ENCODE data around the gene GALNT10. TPM values are rescaled to one million over a fixed set of nuclear protein-coding genes. Genes with fewer than 3 reads are reported as not detected.

The GALNT10 gene
- total and polyA plus RNA-seq, 10 donors, result 7.6 to 50.2 (median 43.5) TPM

DNA sequence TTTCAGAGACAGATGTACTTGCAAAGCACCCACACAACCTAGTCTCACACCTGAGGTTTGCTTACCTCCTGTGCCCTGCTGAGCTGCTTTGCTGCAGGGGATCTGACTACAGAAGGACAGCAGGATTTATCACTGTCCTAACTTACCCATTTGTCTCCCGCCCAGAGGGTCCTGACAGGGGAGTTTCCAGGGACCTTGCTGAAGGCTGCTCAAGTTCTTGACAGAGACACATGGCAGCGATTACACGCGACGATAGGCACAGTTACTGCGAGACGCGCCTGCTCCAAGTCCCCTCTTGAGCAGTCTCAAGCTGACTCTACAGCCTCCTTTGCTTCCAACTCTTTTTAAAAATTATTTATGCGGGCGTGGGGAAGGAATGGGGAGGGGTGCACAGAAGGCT, 24.6 kb upstream of the GALNT10 start:
- H3K4me3 ChIP-seq, result no peak overlapping the region

DNA sequence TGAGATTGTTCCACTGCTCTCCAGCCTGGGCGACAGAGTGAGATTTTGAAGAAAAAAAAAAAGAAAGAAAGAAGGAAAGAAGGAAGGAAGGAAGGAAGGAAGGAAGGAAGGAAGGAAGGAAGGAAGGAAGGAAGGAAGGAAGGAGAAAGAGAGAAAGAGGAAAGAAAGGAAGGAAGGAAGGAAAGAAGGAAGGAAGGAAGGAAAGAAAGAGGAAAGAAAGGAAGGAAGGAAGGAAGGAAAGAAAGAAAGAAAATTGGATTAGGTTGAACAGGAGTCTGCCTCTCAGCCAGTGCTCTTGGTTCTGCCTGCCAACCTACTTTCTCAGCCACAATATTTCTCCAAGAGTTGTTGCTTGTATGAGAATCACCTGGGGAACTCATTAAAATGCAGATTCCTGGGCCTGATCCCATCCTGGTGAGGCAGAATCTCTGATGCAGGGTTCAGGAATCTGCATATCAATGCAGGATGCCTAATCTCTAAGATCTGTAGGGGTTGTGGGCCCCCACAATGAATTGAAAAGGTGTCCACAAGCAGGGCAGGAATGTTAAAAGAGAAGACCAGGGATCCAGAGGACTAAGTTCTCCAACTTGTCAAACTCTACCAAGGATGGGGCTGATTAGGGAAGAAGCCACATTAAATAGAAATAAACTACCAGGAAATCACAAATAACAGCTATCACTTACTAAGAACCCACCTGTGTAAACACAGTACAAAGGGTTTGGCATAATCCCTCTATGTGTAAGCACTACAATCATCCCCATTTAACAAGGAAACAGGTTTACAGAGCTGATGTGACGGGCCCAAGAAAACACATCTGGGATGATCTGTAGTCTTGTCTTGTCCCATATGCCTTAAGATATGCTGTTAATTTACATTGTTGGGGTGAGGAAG, 23.4 kb upstream of the GALNT10 start:
- intact Hi-C loops (cut with DNase I; ENCODE audit: low total_unique reads), result no loop called here
- Histone ChIP-seq H3K36me3 (no peaks in the 10 kb centered on the region), H3K27ac (no peak overlapping the region), H3K4me1 (no peaks in the 10 kb centered on the region), H3K4me3 (no peak overlapping the region), H3K9me3 (no peaks in the 10 kb centered on the region), H3K27me3 (replicated peaks in 1 of 7) (peaks cover 0 to 33% (median 0%) of the 10 kb centered on the region in 7 donors)
- TF ChIP-seq, protein P1, sequence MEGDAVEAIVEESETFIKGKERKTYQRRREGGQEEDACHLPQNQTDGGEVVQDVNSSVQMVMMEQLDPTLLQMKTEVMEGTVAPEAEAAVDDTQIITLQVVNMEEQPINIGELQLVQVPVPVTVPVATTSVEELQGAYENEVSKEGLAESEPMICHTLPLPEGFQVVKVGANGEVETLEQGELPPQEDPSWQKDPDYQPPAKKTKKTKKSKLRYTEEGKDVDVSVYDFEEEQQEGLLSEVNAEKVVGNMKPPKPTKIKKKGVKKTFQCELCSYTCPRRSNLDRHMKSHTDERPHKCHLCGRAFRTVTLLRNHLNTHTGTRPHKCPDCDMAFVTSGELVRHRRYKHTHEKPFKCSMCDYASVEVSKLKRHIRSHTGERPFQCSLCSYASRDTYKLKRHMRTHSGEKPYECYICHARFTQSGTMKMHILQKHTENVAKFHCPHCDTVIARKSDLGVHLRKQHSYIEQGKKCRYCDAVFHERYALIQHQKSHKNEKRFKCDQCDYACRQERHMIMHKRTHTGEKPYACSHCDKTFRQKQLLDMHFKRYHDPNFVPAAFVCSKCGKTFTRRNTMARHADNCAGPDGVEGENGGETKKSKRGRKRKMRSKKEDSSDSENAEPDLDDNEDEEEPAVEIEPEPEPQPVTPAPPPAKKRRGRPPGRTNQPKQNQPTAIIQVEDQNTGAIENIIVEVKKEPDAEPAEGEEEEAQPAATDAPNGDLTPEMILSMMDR (IDR thresholded peaks at IDR 0.05 in 8 of 11, conservative IDR thresholded peaks at IDR 0.05 in 3 of 11), result no peak
- no peak for TF ChIP-seq POLR2AphosphoS5 (IDR thresholded peaks at IDR 0.05)
- no peak for TF ChIP-seq POLR2A (IDR thresholded peaks at IDR 0.05)
- no peak for DNase-seq
- 50 to 81% (median 77%) methylated on average over 2 of the region's 2 CpGs for WGBS, 5 donors

More for the DNA sequence above, 24.6 kb upstream of the GALNT10 start:
- DNase-seq, result no peak
- WGBS, 5 donors, result 42 to 64% (median 48%) methylated on average over 10 of the region's 10 CpGs
- intact Hi-C loops (cut with DNase I; ENCODE audit: low total_unique reads), result no loop called here
- peaks cover 0 to 34% (median 0%) of the 10 kb centered on the region in 7 donors for H3K27me3 ChIP-seq (replicated peaks in 1 of 7)
- no peaks in the 10 kb centered on the region for H3K36me3 ChIP-seq
- H3K9me3 ChIP-seq, result no peaks in the 10 kb centered on the region
- no peaks in the 10 kb centered on the region for H3K4me1 ChIP-seq
- TF ChIP-seq, protein P1 (IDR thresholded peaks at IDR 0.05 in 8 of 11, conservative IDR thresholded peaks at IDR 0.05 in 3 of 11), result no peak
- no peak for TF ChIP-seq POLR2A (IDR thresholded peaks at IDR 0.05)
- TF ChIP-seq POLR2AphosphoS5 (IDR thresholded peaks at IDR 0.05), result no peak
- no peak overlapping the region for H3K27ac ChIP-seq

DNA sequence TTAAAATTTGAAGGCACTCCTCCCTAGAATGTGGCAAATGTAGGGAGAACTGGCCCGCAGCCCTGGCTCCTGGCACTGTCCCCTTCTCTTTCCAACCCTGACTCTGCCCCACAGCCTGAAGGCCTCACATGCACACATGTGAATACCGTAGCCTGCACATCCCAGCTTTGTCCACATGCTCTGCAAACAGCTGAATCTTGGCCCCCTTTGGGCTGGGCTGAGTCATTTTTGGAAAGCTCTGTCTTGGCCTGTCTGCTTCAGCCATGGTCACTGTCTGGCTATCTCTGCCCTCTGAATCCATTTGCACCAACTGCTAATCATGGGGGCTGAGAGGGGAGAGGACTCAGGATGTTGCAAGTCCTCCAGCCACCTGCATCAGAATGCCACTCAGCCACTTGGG, 22.1 kb upstream of the GALNT10 start:
- TF ChIP-seq POLR2A (IDR thresholded peaks at IDR 0.05) (no peak), POLR2AphosphoS5 (IDR thresholded peaks at IDR 0.05) (no peak)
- TF ChIP-seq, protein P1 (IDR thresholded peaks at IDR 0.05 in 8 of 11, conservative IDR thresholded peaks at IDR 0.05 in 3 of 11), result no peak
- Histone ChIP-seq H3K27me3 (replicated peaks in 1 of 7) (peaks cover 0 to 23% (median 0%) of the 10 kb centered on the region in 7 donors), H3K36me3 (no peaks in the 10 kb centered on the region), H3K4me1 (no peaks in the 10 kb centered on the region), H3K9me3 (no peaks in the 10 kb centered on the region), H3K4me3 (no peak overlapping the region), H3K27ac (no peak overlapping the region)
- 83 to 100% (median 97%) methylated on average over 2 of the region's 2 CpGs for WGBS, 5 donors
- intact Hi-C loops (cut with DNase I; ENCODE audit: low total_unique reads), result no loop called here
- no peak for DNase-seq

DNA sequence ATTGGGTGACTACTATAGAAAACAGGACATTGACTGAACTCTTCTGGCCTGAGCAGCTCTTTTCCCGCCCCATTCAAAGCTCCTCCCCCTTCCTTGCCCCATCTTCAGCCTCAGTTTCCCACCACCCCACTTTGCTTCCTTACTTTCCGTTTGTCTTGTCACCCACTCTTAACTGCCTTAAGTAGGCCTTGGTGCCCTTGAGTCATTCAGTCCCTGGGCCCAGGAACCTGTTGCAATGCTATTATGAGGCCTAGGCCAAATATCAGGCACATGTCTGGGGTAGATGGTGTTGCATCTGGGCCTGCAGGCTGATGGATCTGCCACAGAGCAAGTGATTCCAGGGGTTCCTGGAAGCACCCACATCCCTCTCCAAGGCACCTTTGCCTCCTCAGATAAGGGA, 17.7 kb upstream of the GALNT10 start:
- Histone ChIP-seq H3K4me3 (no peak overlapping the region), H3K27ac (no peak overlapping the region), H3K27me3 (replicated peaks in 1 of 7) (no peaks in the 10 kb centered on the region), H3K9me3 (no peaks in the 10 kb centered on the region), H3K4me1 (no peaks in the 10 kb centered on the region), H3K36me3 (no peaks in the 10 kb centered on the region)
- TF ChIP-seq, protein P1 (IDR thresholded peaks at IDR 0.05 in 8 of 11, conservative IDR thresholded peaks at IDR 0.05 in 3 of 11), result no peak
- no peak for TF ChIP-seq POLR2AphosphoS5 (IDR thresholded peaks at IDR 0.05)
- no peak for TF ChIP-seq POLR2A (IDR thresholded peaks at IDR 0.05)
- WGBS, 5 donors, result 88 to 97% (median 94%) methylated on average over 2 of the region's 2 CpGs
- intact Hi-C loops (cut with DNase I; ENCODE audit: low total_unique reads), result no loop called here
- DNase-seq, result no peak

All from spleen (tissue), 11 donors.